HG03342 (cell line): Measurements from ENCODE around the gene DCP1B.
A peak's percentile ranks its signal among the peaks of the same experiment; 100 is the strongest.

ENCODE experiments used
- ATAC-seq: cut with Tn5 transposase; IDR thresholded peaks from one replicate; pipeline ENCODE4 v1.9.1; 2021; ENCODE audit warnings: mild to moderate bottlenecking, moderate library complexity; ENCODE audit not compliant: unreplicated experiment

The DCP1B gene

GRCh38 chr12:2018391-2018790, 14.1 kb upstream of the DCP1B start:
- no peak for ATAC-seq

GRCh38 chr12:2017546-2018337, 13.5 kb upstream of the DCP1B start:
- ATAC-seq: no peak

GRCh38 chr12:2016862-2017545, 12.7 kb upstream of the DCP1B start:
- no peak for ATAC-seq

- no peak for ATAC-seq
These were observed 10.0 kb upstream of the DCP1B start for GRCh38 chr12:2014231-2014630.

- ATAC-seq: no peak
These were observed 9.4 kb upstream of the DCP1B start for GRCh38 chr12:2013527-2014223.

GRCh38 chr12:2013086-2013485, 8.8 kb upstream of the DCP1B start:
- no peak for ATAC-seq

- no peak for ATAC-seq
These were observed 7.7 kb upstream of the DCP1B start for GRCh38 chr12:2011643-2012607.

GRCh38 chr12:2009623-2010022, 5.4 kb upstream of the DCP1B start:
- no peak for ATAC-seq

GRCh38 chr12:2008677-2009076, 4.4 kb upstream of the DCP1B start:
- ATAC-seq: no peak

- peak; percentile 14 for ATAC-seq
These were observed 563 bp downstream of the DCP1B start for GRCh38 chr12:2003676-2004112.

GRCh38 chr12:1995205-1995896, 8.9 kb downstream of the DCP1B start:
- ATAC-seq: no peak

- ATAC-seq: no peak
These were observed 9.7 kb downstream of the DCP1B start for GRCh38 chr12:1994429-1995143.

GRCh38 chr12:1993871-1994371, 10.3 kb downstream of the DCP1B start:
- ATAC-seq: no peak

- ATAC-seq: no peak
These were observed 10.9 kb downstream of the DCP1B start for GRCh38 chr12:1993341-1993740.

- ATAC-seq: no peak
These were observed 11.5 kb downstream of the DCP1B start for GRCh38 chr12:1992732-1993131.

GRCh38 chr12:1989111-1989510, 15.1 kb downstream of the DCP1B start:
- no peak for ATAC-seq

- no peak for ATAC-seq
These were observed 19.5 kb downstream of the DCP1B start for GRCh38 chr12:1984759-1985158.

GRCh38 chr12:1980282-1980681, 24.0 kb downstream of the DCP1B start:
- no peak for ATAC-seq
